GM13976 (cell line): ENCODE measurements around the gene PLCH2.

Source experiments
- DNase-seq: peaks from one replicate; pipeline ENCODE4 v3.0.0; 2012; ENCODE audit warnings: low spot score
- CTCF ChIP-seq: IDR thresholded peaks from 2 replicates; pipeline ENCODE4 v1.5.1; 2012; ENCODE audit warnings: borderline replicate concordance, mild to moderate bottlenecking; ENCODE audit not compliant: insufficient read depth; ENCODE audit errors: extremely low read depth, missing control alignments, control extremely low read depth
- in situ Hi-C: fragments of 300-500 bp; cut with MboI; formaldehyde crosslinking; loops from one replicate; pipeline ENCODE4 v1.12.0; 2022; ENCODE audit warnings: low sequenced_read_pairs, mixed read lengths, inconsistent platforms; ENCODE audit not compliant: unreplicated experiment

The PLCH2 gene

GRCh38 chr1:2483970-2484369 lies 7.9 kb downstream of the PLCH2 start:
- TF ChIP-seq CTCF: no peak
- in situ Hi-C loops: no loop called here
- no peak for DNase-seq

GRCh38 chr1:2486041-2486440 lies 10.0 kb downstream of the PLCH2 start:
- no peak for TF ChIP-seq CTCF
- no peak for DNase-seq
- in situ Hi-C loops: no loop called here

GRCh38 chr1:2486558-2486957 lies 10.5 kb downstream of the PLCH2 start:
- in situ Hi-C loops: no loop called here
- DNase-seq: no peak
- no peak for TF ChIP-seq CTCF

GRCh38 chr1:2488688-2489087 lies 12.6 kb downstream of the PLCH2 start:
- TF ChIP-seq CTCF: no peak
- no peak for DNase-seq
- in situ Hi-C loops: no loop called here

GRCh38 chr1:2489615-2490014 lies 13.5 kb downstream of the PLCH2 start:
- no peak for DNase-seq
- in situ Hi-C loops: no loop called here
- TF ChIP-seq CTCF: no peak

DNA sequence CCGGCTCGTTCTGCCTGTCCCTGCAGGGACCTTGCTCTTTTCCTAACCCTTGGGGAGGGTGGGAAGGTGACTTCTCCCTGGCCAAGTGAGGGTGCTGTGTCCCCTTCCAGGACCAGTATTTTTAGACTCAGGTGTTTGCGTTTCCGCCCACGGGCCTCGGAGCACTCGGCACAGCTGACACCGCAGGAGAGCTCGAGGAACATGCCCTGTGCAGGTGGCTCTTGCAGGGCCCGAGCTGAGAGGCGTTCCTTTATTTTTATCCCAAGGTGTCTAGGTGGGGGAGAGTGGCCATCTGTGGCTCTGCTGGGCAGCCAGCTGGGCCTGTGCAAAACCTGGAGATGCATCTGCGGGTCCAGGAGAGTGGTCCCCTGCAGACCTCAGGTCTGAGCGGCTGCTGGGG lies 16.0 kb downstream of the PLCH2 start:
- no peak for TF ChIP-seq CTCF
- in situ Hi-C loops: no loop called here

DNA sequence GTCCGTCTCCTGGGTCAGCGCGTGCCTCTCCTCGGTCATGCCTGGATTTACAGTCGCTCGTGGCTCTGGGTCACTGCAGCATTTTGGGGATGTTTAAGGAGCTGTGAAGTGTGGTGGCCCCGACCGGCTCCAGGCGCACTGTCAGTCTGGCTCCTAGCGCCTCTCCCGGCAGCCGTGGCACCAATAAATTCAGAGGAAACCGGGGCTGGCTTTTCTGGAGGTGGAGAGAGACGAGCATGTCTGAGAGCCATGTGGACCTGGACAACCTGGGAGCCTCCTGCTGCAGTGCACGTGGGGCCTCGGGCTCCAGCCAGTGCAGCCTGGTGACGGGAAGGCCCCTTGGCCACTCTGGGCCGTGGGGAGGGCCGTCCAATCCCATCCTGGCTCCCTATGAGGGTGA lies 17.1 kb downstream of the PLCH2 start:
- TF ChIP-seq CTCF: no peak
- no peak for DNase-seq
- in situ Hi-C loops: no loop called here

More for the DNA sequence above, 16.0 kb downstream of the PLCH2 start:
- no peak for DNase-seq
